NB4 (cell line): ENCODE results near the gene WDR49.

ENCODE experiments used
- TF ChIP-seq, protein P1 (sequence below): IDR thresholded peaks from 2 replicates; pipeline ENCODE4 v1.6.1; 2011; ENCODE audit warnings: low read depth, low read length
- TF ChIP-seq, protein P2 (sequence below): IDR thresholded peaks from one replicate; pipeline ENCODE4 v1.5.1; 2012; ENCODE audit warnings: low read depth, low read length

- TF ChIP-seq, protein P1, sequence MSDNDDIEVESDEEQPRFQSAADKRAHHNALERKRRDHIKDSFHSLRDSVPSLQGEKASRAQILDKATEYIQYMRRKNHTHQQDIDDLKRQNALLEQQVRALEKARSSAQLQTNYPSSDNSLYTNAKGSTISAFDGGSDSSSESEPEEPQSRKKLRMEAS = no peak
- TF ChIP-seq, protein P2, sequence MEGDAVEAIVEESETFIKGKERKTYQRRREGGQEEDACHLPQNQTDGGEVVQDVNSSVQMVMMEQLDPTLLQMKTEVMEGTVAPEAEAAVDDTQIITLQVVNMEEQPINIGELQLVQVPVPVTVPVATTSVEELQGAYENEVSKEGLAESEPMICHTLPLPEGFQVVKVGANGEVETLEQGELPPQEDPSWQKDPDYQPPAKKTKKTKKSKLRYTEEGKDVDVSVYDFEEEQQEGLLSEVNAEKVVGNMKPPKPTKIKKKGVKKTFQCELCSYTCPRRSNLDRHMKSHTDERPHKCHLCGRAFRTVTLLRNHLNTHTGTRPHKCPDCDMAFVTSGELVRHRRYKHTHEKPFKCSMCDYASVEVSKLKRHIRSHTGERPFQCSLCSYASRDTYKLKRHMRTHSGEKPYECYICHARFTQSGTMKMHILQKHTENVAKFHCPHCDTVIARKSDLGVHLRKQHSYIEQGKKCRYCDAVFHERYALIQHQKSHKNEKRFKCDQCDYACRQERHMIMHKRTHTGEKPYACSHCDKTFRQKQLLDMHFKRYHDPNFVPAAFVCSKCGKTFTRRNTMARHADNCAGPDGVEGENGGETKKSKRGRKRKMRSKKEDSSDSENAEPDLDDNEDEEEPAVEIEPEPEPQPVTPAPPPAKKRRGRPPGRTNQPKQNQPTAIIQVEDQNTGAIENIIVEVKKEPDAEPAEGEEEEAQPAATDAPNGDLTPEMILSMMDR = no peak
These were observed 80.8 kb downstream of the WDR49 start for GRCh38 chr3:167572991-167573390.
